HG03159 (cell line): ENCODE data around the gene DGKI.

Experiments
- ATAC-seq: cut with Tn5 transposase; IDR thresholded peaks from one replicate; pipeline ENCODE4 v1.9.1; 2021; ENCODE audit warnings: mild to moderate bottlenecking, moderate library complexity; ENCODE audit not compliant: unreplicated experiment

DGKI gene

DNA sequence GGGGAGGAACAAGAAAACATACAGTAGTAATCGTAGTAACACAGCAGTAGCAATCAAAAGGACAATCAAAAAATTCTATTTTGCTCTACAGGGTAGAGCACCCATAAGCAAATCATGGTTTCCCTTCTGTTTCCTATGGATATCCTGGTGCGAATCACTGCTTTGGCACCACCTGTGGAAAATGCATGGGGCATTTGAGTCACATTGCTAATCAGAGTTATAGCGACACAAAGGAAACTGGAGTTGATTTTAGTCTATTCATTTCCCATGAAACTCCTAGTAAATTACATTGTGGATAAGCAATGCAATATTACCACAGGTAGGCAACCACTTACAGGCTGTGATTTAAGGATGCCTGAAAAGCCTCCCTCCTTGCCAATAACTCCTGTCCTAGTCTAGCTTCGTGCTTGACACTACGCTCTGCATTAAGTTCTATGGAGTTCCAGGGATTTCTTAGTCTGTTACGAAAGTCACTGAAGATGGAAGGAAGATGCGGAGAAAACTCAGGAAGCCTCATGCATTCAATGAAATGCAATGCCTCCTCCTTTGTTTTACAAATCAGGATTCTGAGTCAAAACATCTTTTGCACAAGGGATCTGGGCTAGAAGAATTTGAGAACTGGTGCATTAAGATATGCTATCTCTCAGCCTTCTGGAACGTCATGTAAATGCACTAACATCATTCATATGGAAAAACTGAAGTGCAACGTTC, 188.4 kb downstream of the DGKI start:
- ATAC-seq: no peak

DNA sequence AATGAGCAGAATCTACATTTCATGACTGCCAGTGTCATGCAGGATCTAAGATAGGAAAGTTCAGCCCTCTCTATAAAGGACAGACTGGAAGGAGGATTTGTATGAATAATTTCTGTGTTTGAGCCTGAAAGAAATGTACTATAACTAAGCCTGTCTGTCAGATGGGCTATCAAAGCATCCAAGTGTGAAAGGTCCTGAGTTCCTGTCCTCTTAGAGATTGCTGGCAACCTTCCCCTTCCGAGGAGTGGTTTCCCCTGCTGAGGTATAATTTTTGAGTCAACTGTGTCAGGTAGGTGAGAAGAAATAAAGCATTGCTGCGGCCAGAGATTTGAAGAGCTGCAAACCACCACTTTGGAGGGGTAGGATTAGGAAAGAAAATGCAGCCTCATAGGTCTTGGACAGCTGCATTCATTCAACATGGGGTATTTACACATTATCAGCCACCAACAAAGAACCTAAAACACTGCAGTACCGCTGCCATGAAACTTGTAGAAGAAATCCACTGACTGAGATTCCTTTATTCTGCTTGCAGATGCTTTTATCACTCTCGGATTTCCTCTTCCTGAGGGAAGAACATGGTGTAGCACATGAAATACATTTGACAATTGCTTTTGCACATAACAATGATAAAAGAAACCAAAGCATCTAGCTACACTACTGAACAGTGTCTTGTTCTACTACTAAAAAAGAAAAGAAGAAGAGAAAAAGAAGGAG, 189.1 kb downstream of the DGKI start:
- no peak for ATAC-seq

GRCh38 chr7:137656850-137657232, 189.9 kb downstream of the DGKI start:
- no peak for ATAC-seq

DNA sequence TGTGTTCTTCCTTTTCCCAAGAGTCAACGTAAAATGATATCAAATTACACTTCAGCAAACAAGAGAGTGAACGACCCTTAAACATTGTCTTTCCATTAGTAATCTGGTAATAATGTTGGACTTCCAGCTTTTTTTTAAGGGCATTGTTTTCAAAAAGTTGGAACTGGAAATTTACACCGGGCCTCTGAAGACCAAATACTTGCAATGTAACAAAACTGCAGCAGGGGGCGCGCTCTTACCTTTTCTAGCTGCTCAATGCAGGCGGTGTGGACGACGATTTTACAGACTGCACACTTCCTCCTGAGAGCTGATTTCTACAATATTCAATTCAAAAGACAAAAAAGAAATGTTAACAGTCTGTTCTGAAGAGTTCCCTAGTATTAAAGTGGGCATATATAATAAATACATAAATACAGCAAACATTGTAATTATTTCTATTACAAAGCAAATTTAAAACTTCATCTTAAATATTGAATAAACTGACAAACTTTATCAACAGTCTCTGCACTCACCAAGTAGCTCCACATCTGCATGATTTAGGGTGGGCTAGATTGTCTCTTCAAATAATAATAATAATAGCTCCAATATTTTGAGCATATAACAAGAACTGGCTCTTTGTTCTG, 190.4 kb downstream of the DGKI start:
- ATAC-seq: peak; percentile 86

DNA sequence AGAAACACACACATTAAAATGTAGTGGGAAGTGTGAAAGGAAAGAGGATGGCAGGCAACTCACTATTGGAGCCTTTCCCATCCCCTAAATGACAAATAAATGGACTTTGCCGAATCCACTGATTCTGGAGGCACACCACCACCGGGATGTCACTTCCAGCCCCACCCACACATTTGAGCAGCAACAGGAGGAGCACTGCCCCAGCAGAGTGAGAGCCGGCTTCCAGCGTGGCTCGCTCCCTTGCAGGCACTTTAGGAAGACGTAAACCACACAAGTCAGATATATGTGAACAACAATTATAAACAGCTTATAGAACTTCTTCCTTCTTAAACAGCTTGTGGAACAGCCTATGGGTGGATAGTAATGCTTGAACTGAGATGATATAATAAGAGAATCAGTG, 191.0 kb downstream of the DGKI start:
- no peak for ATAC-seq

GRCh38 chr7:137652721-137653120, 194.1 kb downstream of the DGKI start:
- ATAC-seq: no peak

GRCh38 chr7:137647905-137648565, 198.7 kb downstream of the DGKI start:
- no peak for ATAC-seq

DNA sequence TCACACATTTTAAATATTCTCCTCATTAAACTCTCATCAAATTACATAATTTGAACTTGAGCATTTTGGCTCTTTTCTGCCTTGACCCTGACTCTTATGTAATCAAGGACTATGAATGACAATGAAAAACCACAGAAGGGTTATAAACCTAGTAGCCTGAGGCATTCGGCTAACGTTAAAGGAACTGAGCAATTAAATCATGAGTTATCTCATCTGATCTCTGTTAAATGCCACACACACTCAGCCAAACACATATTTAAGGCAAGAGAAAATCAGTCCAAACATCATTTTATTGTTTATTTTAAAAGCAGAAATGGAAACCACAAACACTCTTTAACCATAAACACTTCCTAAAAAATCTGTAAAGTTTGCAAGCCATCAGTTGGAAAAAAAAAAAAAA, 204.3 kb downstream of the DGKI start:
- ATAC-seq: no peak

DNA sequence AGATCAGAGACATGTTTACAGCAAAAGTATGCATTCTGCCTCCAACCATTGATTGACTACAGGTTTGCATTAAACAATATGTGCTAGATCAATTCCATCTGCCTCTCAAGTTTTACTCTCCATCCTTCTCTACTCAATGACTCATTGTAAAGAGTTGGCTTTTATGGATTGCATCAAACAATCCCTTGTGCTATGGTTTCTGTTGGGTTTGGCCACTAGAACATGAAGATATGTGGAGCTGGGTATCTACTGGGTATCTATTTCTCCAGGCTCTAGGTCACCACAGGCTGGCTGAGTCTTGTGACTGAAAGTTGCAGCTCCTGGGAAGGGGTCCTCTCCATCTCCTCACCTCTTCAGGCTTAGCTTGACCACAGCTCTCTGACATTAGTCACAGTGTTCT, 204.7 kb downstream of the DGKI start:
- no peak for ATAC-seq

GRCh38 chr7:137636376-137636775, 210.4 kb downstream of the DGKI start:
- ATAC-seq: no peak

DNA sequence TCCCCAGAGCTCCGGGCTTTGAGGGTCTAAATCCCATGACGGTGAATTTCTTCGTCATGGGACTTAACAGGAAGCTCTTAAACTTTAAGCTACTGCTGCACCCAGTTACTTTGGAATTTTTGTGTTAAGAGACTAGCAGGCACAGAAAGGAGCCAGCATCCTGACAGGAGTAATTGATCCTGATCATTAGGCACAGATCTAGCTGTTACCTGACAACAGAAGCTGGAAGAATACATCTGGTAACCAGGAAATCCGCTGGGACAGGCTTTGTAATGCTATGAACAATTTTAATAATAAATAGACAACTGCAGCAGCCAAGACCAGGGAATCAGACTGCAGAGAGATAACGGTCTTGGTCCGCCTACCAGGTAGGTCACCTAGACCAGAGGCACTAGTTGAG, 210.9 kb downstream of the DGKI start:
- no peak for ATAC-seq

DNA sequence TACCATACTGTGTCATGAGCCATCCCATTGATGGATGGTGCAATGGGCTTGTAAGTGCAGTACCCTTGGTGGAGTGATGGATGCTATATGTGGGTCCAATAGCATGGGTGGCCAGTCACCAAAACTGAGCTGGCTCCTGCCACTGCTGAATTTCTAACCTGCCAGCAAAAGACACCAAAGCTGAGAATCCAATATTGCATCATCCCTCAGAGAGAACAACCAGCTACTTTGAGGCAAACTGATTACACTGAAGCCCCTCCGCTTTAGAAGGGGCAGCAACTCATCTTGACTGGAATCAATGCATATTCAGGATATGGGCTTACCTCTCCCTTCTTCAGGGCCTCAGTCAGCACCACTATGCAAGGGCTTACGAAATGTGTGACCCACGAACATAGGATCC, 211.6 kb downstream of the DGKI start:
- no peak for ATAC-seq

- ATAC-seq: no peak
Measured at GRCh38 chr7:137634356-137634755, 212.4 kb downstream of the DGKI start.

GRCh38 chr7:137633133-137633532, 213.6 kb downstream of the DGKI start:
- ATAC-seq: no peak

- no peak for ATAC-seq
Measured at GRCh38 chr7:137628216-137628615, 218.6 kb downstream of the DGKI start.

DNA sequence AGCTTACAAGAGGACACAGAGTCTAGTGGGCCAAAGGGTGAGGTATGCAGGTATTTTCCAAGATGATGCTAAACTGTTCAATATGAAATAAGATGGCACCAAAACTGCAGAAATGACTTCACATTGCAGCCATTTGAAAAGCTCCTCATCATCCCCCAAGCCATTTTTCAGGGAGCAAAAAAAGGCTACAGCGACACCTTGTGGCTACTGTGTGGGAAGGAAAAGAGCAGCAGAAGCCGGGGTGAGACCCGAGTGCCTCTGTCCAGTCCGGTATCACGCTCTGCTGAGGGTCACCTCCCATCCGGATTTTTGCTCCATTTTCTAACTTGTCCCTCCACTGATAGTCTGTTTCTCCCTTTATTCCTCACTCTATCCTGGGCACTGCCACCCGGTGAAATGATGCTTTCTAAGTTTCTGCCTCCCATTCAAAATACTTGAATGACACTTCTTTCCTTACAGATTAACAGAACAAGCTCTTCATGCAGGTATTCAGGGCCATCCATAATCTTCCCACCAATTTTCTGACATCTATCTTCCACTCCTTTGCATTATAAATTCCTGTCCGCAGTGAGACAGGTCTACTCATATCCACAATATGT, 220.2 kb downstream of the DGKI start:
- ATAC-seq: peak; percentile 82

DNA sequence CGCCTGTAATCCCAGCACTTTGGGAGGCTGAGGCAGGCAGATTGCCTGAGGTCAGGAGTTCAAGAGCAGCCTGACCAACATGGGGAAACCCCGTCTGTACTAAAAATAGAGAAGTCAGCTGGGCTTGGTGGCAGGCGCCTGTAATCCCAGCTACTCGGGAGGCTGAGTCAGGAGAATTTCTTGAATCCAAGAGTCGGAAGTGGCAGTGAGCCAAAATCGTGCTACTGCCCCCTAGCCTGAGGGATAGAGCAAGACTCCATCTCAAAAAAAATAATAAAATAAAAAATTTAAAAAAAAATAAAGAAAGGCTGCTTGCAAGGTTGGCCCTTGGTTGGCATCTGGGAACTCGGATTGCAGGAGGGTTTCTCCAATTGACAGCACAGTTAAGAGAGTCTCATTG, 221.6 kb downstream of the DGKI start:
- no peak for ATAC-seq

- no peak for ATAC-seq
Measured at GRCh38 chr7:137619181-137619580, 227.6 kb downstream of the DGKI start.

DNA sequence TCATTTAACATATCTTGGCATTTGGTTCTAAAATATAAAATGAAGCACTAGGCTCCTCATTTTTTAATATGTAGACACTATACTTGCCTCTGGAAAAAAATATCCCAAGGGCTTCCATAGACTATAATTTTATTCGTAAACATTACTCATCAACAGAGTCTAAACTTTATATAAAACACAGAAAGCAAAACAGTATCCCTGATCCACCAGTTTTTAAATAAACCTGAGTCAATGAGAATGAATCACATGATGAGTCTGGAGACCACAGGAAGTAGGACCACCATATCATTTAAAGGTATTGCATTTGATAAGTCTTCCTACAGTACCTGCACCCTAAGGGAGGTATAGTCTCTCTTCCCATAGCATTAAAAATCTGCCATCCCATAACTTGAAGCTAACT, 228.0 kb downstream of the DGKI start:
- ATAC-seq: no peak

DNA sequence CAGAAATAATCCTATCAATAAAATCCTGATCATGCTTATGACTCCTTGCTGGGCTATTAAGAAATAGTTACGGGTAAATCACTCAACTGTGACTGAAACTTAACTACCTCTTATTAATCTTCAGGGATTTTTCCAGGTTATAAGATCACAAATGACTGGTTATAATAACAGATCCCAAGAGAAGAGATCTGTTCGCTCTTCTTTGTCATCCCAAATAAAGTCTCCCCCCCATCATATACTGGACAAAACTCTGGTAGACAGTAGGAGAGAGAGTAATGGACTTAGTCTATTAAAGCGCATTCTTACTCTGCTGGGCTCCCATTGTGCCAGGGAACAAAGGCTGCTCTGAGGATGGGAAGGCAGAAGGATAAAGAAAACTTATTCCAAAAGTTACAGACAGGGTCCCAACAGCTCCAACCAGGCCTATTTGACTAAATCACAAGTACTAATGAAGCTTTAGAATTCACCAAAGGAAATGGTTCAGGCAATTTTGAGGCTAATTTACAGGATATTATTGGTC, 233.7 kb downstream of the DGKI start:
- ATAC-seq: no peak

- ATAC-seq: no peak
Measured at GRCh38 chr7:137611606-137612005, 235.2 kb downstream of the DGKI start.
